GM19035 (cell line): ENCODE results near the gene CLTCL1.

Source experiments
- ATAC-seq: cut with Tn5 transposase; IDR thresholded peaks from one replicate; pipeline ENCODE4 v1.9.1; 2021; ENCODE audit not compliant: unreplicated experiment

The CLTCL1 gene

DNA sequence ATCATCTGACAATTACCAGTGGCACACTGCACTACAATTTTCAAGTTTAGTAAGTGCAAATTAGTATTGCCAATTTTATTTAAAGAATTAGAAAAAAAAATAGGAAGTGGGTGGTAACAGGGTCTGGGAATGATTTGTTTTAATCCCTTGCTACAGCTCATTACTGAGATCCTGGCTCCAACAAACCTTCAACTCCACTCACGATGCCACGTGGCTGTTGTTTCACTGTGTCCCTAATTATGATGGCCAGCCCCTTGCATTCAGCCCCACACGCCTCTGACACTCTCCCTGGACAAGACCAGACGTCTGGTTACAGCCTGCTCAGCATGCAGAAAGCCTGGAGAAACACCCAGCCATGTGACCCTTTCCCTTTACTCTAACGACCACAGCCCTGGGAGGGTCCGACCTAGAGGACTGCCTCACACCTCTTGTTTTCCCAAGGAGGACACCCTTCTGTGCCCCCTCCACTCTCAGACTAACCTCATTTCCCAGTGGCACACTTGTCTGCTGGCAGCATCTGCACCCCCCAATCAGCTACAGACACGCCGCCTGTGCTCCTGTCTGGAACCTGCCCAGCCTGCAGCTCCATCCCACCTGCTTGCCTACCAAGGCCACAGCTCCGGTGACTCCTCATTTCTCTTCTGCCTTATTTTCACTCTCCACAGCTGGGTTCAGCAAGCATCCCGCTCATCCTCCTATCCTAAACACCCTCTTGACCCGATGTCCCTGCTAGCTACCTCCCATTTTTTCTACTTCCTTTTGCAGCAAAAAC, 94.5 kb downstream of the CLTCL1 start:
- ATAC-seq = no peak

DNA sequence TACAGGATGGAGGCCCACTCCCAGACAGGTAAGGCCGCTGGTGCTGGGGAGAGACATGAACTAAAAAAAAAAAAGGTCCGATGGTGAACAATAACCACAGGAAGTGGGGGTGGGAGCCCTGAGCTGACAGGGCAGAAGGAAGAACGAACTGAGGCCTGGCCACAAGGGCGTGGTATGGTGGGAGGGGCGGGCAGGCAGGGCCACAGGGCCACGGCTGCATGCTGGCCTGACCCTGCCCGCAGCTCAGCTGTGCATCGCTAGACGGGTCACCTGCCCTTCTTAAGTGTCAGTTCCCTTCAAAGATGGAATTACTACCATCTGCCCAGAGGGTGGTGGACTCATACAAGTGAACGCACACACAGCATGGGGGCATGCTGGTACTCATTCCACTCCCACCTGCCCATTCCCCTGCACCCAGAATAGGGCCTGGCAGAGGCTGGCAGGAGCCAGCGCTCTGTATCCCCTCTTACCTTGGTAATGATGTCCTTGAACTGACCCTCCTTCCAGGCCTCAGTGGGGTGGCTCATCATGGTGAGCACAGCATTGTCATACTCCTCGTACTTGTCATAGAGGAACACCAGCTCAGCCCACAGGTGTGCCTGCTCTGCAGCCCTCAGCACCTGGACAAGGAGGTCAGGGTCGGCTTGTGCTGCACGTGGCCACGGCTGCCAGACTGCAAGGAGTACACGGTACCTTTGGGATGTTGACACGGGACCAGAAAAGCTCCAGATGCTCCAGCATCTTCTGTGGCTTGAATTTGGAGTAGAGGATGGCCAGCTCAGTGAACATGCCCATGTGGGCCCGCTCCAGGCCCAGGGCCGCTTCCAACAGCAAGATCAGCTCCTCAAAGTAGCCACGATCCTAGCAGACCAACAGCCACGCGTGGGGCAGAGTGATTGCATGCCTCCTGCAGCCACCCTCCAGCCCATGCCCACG, 95.5 kb downstream of the CLTCL1 start:
- no peak for ATAC-seq

DNA sequence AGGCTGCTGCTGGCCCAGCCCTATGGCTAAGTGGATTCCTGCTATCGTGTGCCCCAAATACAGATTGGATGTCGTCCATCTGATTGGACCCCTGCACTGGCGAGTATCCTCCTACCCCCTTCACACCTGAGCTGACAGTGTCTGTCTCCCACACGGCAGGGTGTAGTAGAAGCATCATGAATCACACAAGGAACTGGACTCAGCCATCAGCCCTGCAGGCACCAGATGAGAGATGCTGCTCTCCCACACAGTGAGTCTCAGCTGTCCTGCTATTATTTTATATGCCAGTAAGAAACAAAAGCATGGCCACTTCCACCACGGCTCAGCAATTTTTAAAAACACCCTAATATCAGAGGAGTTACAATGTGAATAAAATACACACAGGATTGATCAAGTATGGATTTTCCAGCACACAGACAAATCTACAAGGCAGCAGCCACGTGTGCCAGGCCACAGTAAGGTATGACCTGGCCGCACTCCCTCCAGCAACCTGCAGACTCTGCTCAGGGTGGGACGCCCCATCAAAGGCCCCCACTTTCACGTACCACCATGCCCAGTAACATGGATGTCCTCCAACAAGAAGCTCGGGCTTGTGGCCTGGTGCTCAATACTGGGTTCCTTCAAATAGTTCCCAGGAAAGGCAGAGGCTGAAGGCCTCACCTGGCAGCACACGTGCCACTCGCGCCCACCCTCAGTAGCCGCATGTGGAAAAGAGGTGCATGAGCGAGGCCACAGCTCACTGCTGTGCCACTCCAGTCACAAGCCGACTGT, 96.6 kb downstream of the CLTCL1 start:
- no peak for ATAC-seq

DNA sequence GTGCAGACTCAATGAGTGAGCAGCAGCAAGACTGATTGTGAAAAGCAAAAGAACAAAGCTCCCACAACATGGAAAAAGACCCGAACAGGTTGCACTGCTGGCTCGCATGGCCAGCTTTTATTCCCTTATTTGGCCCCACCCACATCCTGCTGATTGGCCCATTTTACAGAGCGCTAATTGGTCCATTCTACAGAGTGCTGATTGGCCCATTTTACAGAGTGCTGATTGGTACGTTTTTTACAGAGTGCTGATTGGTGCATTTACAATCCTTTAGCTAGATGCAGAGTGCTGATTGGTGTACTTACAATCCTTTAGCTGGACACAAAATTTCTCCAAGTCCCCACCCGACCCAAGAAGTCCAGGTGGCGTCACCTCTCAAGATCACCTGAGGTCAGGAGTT, 97.6 kb downstream of the CLTCL1 start:
- no peak for ATAC-seq

DNA sequence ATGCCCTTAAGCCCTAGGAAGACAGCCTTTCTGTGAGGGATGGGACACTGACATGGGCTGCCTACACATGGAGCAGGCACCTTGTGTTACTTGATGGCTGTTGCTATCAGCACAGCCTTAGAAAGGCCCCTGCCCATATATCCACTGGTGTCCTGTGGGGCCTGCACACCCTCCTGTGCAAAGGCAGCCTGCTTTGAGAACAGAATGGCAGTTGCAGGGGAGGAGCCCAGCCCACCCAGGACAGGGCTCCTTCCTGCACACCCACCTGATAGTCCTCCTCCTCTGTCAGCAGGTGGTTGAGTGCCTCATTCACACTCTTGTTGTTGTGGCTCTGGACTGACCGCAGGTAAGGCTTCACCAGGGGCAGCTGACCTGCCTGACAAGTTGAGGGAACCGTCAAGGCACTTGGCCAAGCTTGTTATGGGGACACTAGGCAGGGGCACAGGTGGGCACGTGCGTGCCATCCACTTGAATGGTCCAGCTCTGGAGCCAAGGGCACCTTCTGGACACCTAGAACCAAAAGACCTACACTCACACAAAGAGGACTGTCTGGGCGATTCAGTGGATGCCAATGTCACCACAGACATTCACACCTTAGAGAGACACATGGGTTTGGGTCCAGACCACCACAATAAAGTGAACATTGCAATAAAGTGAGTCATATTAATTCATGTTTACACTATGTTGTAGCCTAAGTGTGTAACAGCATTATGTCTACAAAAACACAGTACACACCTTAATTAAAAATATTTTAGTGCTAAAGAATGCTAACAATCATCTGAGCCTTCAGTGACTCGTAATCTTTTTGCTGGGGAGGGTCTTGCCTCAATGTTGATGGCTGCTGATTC, 103.6 kb downstream of the CLTCL1 start:
- ATAC-seq = no peak

DNA sequence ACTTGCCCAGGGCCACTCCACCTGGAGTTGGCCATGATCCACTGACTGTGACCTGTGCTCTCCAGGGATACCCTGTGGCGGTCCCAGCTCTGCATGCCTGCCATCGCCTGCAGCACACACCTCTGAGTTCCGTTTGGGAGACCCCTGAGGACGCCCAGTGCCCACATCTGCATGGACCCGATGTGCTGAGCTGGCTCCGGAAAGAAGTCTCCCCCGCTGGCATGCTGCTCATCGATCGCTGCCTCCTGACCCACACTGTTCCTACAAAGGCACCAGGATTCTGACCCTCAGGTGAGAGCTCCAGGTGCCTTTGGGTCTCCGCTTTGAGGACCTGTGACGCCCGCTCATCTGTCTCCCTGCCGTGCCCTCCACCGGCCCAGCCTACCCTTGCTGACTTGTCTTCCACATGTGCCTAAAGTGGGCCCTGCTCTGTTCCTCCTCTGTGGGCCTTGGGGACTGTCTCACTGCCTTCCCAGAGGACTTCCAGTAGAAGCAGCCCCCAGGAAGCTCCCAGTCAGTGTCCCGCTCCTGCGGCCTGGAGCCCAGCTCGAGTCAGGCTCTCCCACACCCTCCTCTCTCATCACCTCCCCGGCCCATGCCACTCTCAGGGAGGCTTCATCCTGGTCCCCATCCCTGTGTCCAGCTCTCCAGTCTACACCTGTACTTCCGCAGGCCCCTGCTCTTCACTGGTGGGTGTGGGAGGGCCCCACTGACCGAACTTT, 107.1 kb downstream of the CLTCL1 start:
- no peak for ATAC-seq

DNA sequence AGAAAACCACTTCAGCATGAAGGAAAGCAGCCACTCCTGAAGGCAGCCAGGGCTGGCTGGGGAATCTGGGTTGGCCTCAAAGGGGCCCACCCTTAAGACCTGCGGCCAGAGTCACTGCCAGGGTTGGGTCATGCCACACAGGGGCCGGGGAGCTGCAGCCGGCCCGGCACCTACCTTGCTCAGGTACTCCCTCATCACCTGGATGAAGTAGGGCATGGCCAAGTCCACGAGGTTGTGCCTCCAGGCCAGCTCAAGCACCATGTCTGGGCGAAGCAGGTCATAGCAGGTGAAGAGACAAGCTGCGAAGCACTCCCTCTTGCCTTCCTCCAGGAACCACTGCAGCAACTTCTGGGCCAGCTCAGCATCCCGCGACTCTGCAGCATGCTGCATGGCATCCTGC, 108.3 kb downstream of the CLTCL1 start:
- ATAC-seq = no peak

DNA sequence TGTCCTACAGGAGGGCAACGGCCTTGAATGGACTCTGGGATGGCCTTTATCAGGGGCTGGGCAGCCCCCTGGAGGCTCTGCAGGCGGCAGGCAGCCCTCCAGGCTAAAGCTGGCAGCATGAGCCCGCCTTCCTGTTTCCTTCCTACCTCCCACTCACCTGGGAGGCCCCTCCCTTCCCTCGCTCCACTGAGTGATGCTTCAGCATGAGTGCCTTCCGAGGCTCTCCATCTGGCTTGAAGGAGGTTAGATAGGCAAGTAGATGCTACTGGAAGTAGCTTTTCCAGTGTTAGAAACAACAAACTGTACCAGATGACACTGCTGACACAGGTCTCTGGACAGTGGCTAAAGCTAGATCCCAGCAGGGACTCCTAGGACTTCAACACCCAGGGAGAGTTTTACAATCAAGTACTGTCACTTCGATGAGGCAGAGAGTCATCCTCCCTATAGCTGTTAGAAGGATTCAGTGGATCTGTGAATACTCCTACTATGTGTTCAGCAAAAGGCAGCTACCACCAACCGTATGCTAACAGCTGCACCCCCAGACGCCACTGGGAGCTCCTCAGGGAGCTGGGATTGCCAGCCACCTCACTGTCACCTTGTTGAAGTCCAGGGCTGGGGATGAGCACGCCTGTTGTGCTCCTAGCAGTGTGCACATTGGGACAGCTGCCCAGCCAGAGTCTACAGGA, 108.9 kb downstream of the CLTCL1 start:
- no peak for ATAC-seq

DNA sequence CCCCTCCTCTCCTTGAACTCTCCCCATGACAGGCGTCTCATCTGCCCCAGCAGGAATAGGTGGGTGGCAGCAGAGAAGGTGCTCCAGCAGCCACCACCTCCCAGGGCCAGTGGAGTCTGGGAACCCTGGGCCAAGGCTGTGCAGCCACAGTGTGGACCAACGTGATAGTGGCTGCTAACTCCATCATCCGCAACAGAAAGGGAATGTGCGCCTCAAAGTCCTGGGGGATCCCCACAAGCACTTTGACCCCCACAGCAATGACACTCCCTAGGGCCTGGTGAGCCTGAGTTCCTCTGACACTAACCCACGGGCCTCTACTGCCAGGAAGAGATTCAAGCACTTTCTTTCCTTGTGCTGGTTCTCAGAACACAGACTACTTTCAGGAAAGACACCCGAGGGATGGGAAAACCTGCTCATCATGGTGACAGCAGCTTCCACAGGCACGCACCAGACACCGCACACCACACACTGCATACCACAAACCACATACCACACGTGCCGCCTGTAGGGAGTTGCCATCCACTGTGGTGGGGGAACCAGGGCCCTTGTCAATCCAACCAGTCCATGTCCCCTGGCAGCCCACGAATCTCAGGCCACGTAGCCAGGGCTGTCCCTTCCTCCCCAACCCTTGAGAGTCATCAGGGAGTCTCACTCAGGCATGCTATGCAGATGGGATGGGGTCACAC, 109.6 kb downstream of the CLTCL1 start:
- ATAC-seq = no peak

DNA sequence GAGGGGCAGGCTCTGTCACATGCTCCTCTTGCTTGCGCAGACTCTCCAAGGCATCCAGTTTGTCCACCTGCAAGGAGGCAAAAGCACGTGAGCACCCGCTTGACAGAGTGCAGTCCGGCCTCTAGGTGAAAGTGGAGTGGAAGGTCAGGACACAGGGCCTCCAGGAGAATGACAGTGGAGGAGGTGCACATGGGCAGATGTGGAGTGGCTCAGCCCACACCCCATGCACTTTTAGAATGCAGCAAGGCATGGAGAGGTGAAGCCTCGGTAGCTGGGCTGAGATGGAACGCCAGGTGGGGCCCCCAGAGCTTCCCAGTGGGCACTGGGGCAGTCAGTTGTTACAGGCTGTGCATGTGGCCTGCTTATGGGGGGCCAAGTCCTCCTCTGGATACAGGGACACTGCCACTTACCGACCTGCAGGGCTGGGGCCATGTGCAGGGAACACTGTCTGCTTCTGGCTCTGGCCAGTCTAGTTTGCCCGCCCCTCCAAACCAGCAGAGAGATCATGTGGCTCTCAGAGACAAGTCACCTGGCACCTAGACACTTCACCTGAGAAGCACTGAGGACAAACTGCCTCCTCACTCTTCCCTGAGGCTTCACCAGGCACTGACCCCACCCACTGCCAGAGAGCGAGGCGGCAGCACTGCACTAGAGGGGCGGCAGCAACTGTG, 110.6 kb downstream of the CLTCL1 start:
- ATAC-seq = no peak

DNA sequence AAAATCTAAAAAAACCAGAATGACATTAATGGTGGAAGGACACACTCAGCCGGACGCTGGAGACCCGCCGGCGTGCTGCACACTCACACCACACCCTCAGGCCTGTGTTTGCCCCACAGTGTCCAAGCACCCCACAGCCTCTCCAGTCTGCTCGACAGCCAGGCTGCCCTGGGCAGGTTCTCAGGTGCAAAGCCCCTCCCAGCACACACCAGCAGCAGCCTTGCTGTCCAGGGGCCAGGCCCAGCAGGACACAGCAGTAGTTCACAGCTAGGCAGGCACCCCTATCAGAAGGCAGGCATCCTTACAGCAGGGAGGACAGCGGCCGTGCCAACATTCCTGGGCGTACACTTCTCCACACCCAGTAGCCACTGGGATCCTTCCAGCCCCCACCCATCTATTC, 111.3 kb downstream of the CLTCL1 start:
- ATAC-seq = no peak

DNA sequence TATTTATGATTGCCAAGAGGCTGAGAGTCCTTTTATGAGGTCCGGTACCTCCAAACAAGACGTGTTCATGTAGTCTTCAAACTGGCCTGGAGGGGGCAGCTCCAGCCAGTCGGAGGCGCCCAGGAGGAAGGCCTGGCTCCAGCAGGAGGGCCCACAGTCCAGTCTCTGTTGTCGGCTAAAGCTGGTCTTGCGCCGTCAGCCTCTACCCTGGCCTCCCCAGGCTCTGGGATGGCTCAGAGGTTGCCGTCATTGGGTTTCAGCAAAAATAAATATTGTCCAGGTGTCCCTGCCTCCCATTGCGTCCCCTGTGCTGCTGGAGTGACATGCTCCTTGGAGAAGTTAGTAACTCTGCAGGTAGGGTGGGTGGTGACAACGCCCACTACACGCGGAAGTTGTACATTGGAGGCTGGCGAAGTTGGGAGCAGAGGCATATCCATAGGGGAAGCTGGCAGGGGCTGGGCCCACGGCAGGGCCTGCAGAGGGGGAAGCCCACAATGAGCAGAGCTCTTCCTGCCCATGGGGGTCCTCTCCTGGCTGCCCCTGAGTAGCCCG, 111.9 kb downstream of the CLTCL1 start:
- peak; percentile 36 for ATAC-seq

DNA sequence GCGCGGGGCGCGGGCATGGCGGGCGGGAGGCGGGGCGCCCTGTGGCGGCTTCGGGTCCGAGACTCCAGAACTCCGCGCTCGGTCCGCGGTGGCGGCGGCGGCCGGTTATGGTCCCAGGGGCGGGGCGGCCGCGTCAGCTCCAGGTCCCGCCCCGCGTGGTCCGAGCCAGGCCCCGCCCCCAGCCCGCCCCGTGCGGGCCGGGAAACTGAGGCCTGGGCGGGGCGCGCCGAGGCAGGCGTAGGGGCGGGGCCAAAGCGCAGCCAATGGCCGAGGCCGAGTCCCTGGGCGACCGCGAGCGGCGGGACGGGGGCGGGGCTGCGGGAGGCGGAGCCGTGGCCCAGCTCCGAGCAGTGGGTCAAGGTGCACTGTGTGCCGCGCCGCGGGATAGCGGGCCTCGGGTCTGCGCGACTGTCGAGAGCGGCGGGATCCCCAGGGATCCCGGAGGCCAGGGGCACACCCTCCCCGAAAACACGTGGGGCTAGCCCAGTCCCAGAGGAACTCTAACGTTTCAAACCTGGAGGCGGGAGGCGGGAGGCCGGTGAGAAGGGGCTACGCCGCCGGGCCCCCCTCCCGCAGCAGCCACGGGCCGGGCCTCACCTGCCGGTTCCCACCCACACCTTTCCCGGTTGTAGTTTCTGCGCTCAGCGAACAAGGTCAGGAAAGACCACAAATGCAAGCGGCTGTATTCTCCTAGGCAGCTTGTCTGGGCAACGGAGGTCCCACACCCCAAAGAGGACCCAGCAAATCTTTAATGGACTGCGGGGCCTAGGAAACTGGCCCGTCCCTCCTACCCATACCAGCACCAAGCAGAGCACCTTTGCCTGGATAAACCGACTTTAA, 112.6 kb downstream of the CLTCL1 start, which contains the start of gene SLC25A1:
SLC25A1 (minus strand) TSS at position 80 of the 840 bp plus-strand sequence; CDS start at position 17, 63 bp downstream.
- ATAC-seq = peak; percentile 65

DNA sequence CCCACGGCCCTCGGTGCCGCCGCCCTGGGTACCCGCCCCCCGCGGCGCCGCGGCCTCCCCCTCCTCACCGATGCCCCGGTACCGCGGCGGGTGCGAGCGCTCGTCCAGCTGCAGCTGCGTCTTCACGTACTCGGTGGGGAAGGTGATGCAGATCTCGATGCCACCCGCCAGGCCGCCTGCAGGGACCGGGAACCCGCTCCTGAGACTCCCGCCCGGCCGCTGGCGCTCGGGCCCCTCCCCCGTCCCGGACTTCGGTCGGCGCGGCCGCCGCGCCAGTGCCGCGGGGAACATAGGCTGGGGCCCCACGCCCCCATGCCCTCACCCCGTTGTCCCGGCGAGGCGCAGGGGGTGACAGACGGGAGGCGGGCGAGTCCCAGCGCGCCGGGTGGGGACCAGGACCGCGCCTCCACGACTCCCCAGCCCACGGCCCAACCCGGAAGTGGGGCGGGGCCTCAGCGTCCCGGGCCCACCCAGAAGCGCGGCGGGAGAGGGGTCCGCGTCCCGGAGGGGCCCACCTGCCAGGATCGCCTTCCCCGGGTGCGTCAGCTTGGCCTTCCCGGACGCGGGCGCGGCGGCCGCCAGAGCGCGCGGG, 113.4 kb downstream of the CLTCL1 start:
- peak; percentile 32 for ATAC-seq

DNA sequence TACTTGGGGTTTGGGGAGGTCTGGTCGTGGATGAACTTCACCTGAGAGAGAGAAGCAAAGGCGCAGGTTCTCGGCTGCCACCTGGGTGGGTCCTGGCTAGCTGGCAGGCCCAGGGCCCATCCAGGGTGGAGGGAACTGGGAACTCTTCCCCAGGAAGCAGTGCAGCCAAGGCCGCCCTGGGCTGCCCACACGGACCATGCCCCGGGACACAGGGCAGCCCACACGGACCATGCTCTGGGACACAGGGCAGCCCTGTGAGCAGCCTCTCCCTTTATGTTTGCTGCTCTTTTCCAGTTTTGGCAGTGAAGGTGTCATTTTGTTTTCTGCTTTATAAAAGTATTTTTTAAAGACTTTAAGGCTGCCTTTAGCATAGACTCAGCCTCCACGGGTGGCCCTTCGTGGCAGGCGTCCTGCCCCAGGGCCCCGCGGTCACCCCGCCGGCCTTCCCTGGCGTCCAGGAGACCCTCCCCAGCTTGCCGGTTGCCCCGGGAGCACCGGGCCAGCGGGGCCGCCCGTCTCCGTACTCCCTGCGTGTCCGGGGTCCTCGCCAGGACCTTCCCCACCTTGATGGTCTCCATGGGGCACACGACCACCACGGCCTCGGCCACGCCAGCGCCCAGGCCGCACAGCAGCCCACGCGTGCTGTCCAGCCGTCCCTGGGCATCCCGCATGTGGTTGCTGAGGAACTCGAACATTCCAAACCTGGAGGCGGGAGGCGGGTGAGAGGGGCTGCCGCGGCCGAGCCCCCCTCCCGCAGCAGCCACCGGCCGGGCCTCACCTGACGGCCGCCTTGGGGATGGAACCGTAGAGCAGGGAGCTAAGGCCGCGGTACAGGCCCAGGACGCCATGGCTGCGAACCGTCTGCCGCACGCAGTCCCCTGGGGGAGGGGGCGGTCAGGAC, 114.1 kb downstream of the CLTCL1 start:
- ATAC-seq = peak; percentile 4
